DND-41 (cell line): Measurements from ENCODE around the gene EIF3J.

ENCODE experiments used
- CTCF ChIP-seq: IDR thresholded peaks from 2 replicates; pipeline ENCODE4 v1.5.1; 2012; ENCODE audit warnings: borderline replicate concordance, low read length, moderate library complexity, mild to moderate bottlenecking; ENCODE audit not compliant: poor library complexity, severe bottlenecking; ENCODE audit errors: extremely low read depth
- EZH2 ChIP-seq: IDR thresholded peaks from 3 replicates; pipeline ENCODE4 v1.6.1; 2012; ENCODE audit warnings: borderline replicate concordance, low read depth, mild to moderate bottlenecking, moderate library complexity, low read length, inconsistent platforms; ENCODE audit not compliant: severe bottlenecking

DNA sequence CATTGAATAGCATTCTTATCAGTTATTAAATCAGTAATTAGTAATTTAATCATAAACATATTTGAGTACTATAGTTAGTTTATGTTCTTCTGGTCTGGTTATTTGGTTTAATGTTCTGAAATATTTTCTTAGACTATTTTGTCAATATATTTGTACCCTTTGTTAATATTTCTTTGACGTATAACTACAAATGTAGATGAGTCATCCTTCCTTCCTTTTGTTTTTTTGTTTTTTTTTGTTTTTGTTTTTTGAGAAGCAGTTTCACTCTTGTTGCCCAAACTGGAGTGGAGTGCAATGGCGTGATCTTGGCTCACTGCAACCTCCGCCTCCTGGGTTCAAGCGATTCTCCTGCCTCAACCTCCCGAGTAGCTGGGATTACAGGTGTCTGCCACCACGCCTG lies 17.4 kb upstream of the EIF3J start:
- TF ChIP-seq CTCF: no peak
- TF ChIP-seq EZH2: no peak
